GM12864 (cell line): Measurements from ENCODE around the gene LRP3.

Experiments used
- DNase-seq: peaks from one replicate; pipeline ENCODE4 v3.0.0-alpha.2; 2011; ENCODE audit warnings: low read depth
- H3K4me3 ChIP-seq: 2 replicates; pipeline ENCODE4 v1.5.1; 2011; ENCODE audit warnings: mild to moderate bottlenecking, low read depth, low read length, control low read depth
- CTCF ChIP-seq: IDR thresholded peaks from 2 replicates; pipeline ENCODE4 v1.5.1; 2011; ENCODE audit warnings: low read depth, mild to moderate bottlenecking, moderate library complexity, low read length, control low read depth, inconsistent platforms; ENCODE audit errors: missing control alignments

LRP3 gene

GRCh38 chr19:33212436-33213172 lies 18.5 kb downstream of the LRP3 start:
- H3K4me3 ChIP-seq: no peak overlapping the region
- no peak for TF ChIP-seq CTCF

DNA sequence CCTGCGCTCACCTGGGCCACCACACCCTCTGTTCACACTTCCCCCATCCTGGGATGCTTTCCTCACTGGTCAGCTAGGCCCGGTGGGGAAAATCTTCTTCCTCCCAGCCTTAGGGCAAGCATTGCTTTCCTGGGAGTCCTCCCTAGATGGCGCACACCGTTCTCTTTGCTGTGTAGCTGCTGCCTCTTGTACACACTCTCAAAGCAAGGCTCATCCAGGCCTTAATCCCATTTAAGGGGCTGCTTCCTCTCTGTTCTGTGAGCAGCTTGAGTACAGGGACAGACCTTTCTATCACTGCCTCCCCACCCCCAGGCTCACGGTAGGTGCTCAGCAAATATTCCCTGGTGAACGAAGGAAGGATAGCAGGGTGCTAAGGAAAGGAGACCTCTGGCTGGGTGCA lies 20.5 kb downstream of the LRP3 start:
- H3K4me3 ChIP-seq: no peak overlapping the region
- no peak for TF ChIP-seq CTCF
- no peak for DNase-seq

More at GRCh38 chr19:33212436-33213172, 18.5 kb downstream of the LRP3 start:
- no peak for DNase-seq

DNA sequence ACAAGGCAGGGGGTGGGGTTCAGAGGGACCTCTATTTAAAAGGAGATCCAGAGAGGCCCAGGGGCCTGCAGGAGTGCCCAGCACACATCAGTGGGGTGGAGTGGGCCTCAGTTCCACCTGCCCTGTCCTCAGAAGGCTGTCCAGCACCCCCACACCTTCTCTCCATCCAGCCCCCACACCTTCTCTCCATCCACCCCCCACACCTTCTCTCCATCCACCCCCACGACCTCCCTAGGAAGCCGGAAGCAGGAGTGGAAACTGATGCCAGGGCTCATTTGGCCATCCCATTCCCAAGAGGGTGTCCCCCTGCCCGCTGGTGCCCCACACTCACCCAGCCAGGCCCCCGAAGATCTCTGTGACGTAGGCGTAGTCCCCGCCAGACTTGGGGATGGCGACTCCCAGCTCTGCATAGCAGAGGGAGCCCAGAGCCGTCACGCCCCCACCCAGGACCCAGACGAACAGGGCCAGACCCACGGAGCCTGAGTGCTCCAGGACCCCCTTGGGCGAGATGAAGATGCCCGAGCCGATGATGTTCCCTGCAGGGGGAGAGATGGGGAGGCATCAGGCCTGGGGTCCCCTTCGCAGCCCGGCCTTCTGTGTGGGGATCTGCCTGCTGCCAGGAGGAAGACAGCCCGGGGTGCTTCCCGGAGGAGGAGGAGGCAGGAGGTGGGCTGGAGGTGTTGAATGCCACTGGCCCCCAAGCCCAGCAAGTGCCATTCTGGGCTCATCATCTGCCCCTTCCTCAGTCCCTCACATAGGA lies 21.5 kb downstream of the LRP3 start:
- DNase-seq: no peak
- H3K4me3 ChIP-seq: no peak overlapping the region
- no peak for TF ChIP-seq CTCF

GRCh38 chr19:33216198-33216830 lies 22.2 kb downstream of the LRP3 start:
- DNase-seq: no peak
- TF ChIP-seq CTCF: peak; percentile 14
- H3K4me3 ChIP-seq: no peak overlapping the region

DNA sequence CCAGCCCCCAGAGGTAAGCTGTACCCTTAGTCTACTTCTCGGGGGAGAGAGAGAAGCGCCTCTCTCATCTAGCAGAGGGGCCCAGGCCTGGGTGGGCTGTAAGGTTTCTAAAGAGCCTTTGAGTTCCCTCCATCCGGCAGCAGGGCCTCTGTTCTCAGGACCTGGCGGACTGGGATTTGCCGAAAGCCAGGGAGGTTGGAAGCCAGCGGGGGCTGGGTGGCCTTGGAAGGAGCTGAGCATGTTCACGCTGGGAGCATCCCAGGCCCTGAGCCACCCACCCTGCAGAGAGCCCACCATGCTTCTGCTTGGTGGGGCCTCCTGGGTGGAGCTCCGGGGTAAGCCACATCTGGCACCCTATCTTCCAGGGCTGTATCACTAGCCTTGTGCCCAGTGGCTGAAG lies 23.8 kb downstream of the LRP3 start:
- TF ChIP-seq CTCF: no peak
- no peak for DNase-seq
- no peak overlapping the region for H3K4me3 ChIP-seq

- H3K4me3 ChIP-seq: no peak overlapping the region
- peak; percentile 28 for TF ChIP-seq CTCF
- DNase-seq: no peak
Measured at GRCh38 chr19:33219261-33219815, 25.2 kb downstream of the LRP3 start.
